ENCODE results near the gene PLEKHA4.

DNA sequence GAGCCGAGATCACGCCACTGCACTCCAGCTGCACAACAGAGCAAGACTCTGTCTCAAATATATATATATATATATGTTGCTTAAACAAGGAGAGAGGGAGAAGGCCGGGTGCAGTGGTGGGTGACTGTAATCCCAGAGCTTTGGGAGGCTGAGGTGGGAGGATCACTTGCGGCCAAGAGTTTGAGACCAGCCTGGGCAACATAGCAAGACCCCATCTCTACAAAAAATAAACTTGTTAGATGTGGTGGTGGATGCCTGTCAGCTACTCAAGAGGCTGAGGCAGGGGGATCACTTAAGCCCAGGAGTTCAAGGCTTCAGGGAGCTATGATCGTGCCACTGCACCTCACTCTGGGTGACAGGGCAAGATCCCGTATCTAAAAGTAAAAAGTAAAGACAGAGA, 26.8 kb downstream of the PLEKHA4 start:
- TF ChIP-seq, protein P1, sequence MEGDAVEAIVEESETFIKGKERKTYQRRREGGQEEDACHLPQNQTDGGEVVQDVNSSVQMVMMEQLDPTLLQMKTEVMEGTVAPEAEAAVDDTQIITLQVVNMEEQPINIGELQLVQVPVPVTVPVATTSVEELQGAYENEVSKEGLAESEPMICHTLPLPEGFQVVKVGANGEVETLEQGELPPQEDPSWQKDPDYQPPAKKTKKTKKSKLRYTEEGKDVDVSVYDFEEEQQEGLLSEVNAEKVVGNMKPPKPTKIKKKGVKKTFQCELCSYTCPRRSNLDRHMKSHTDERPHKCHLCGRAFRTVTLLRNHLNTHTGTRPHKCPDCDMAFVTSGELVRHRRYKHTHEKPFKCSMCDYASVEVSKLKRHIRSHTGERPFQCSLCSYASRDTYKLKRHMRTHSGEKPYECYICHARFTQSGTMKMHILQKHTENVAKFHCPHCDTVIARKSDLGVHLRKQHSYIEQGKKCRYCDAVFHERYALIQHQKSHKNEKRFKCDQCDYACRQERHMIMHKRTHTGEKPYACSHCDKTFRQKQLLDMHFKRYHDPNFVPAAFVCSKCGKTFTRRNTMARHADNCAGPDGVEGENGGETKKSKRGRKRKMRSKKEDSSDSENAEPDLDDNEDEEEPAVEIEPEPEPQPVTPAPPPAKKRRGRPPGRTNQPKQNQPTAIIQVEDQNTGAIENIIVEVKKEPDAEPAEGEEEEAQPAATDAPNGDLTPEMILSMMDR (IDR thresholded peaks at IDR 0.05), result no peak
- no peak for TF ChIP-seq EZH2 (IDR thresholded peaks at IDR 0.05; ENCODE audit: borderline replicate concordance, insufficient read depth, low read depth, low read length, poor library complexity, severe bottlenecking)
